Gastrocnemius medialis (tissue), 4 donors: ENCODE data around the gene C8A. TPM values are rescaled to one million over a fixed set of nuclear protein-coding genes. Genes with fewer than 3 reads are reported as not detected.

Experiments
- ATAC-seq, 2 donors: fragments of 150-250 bp; one replicate each; pipeline ENCODE4 v1.9.1; 2016
- DNase-seq, 2 donors: peaks; one replicate each; pipeline ENCODE4 v3.0.0-alpha.2; 2019
- H3K27ac ChIP-seq, 4 donors: fragments of 200-600 bp; sonication (generic); 1 replicate in 1 of 4; 2 replicates in 3 of 4; pipeline ENCODE4 v1.5.1; 2016 to 2018; ENCODE audit warnings: mild to moderate bottlenecking in 2 of 4, moderate library complexity in 1 of 4
- H3K27me3 ChIP-seq, 3 donors: fragments of 200-600 bp; sonication (generic) in 2 of 3; 1 replicate in 1 of 3; 2 replicates in 2 of 3; pipeline versions ENCODE4 v1.5.1 to v1.6.0; 2016 to 2019; ENCODE audit warnings: mild to moderate bottlenecking in 1 of 3, moderate library complexity in 1 of 3
- H3K36me3 ChIP-seq, 2 donors: fragments of 200-600 bp; sonication (generic) in 1 of 2; one replicate each; pipeline ENCODE4 v1.5.1; 2017 to 2018
- H3K4me1 ChIP-seq, 2 donors: fragments of 200-600 bp; sonication (generic) in 1 of 2; one replicate each; pipeline ENCODE4 v1.5.1; 2016 to 2017; ENCODE audit warnings: mild to moderate bottlenecking in 2 of 2
- H3K4me3 ChIP-seq, 4 donors: fragments of 200-600 bp; sonication (generic) in 3 of 4; 1 replicate in 1 of 4; 2 replicates in 3 of 4; pipeline ENCODE4 v1.5.1; 2016 to 2019; ENCODE audit warnings: mild to moderate bottlenecking in 2 of 4
- H3K9me3 ChIP-seq, 3 donors: fragments of 200-600 bp; sonication (generic) in 2 of 3; 1 replicate in 1 of 3; 2 replicates in 2 of 3; pipeline ENCODE4 v1.5.1; 2016 to 2019
- POLR2A ChIP-seq, 2 donors: fragments of 450-650 bp; IDR thresholded peaks; one replicate each; pipeline ENCODE4 v1.6.1; 2017; ENCODE audit warnings: antibody characterized with exemption in 2 of 2, mild to moderate bottlenecking in 2 of 2, moderate library complexity in 2 of 2
- in situ Hi-C, 4 donors: fragments of 200-750 bp; cut with MboI; loops; one replicate each; pipeline versions ENCODE4 v1.15.0 to v1.8.0; 2017; ENCODE audit warnings: low sequenced_read_pairs in 4 of 4
- intact Hi-C: fragments of 100-400 bp; cut with DNase I; formaldehyde crosslinking; loops from one replicate; pipeline ENCODE4 v1.15.1; 2023; ENCODE audit warnings: low total_unique reads
- total RNA-seq, 4 donors: library from RNA; depleted of rRNA; stranded (reverse); fragments of >200 nt; gene quantifications; one replicate each; pipeline versions ENCODE4 v1.1.0 to v1.2.3, GENCODE V29; 2016
- TF ChIP-seq, protein P1 (sequence below), 5 experiments: fragments of 450-650 bp in 3 of 5; fragments of 200-600 bp in 2 of 5; sonication (generic) in 2 of 5; IDR thresholded peaks in 4 of 5; conservative IDR thresholded peaks in 1 of 5; 1 replicate in 4 of 5; 2 replicates in 1 of 5; pipeline ENCODE4 v1.5.1; 2016 to 2019; ENCODE audit warnings: antibody characterized with exemption in 5 of 5, mild to moderate bottlenecking in 3 of 5, moderate library complexity in 3 of 5

C8A gene
- total RNA-seq, 4 donors from 2014 or later = 0.20 to 0.40 TPM; not detected in 2

DNA sequence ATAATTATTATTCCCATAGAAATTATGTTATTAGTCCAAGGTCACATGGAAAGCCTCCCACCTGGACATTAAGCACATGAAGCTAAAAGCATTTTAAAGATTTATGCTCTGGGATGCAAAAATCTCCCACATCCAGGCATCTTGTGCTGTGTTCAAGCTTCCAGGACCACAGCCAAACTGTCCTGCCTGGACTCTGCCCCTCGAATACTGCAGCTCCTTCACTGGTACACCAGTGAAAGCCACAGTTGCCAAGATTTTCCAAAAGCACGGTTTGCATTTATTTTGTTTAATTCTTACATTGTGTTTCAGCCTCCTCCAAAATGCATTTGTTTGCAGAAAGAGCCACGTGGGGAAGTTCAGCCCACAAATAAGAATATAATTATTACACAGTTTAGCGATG lies 72.6 kb downstream of the C8A start:
- Histone ChIP-seq H3K27me3 (no peaks in the 10 kb centered on the region), H3K27ac (no peak overlapping the region), H3K4me3 (no peak overlapping the region), H3K36me3 (no peaks in the 10 kb centered on the region), H3K9me3 (no peaks in the 10 kb centered on the region), H3K4me1 (no peaks in the 10 kb centered on the region)
- TF ChIP-seq, protein P1, sequence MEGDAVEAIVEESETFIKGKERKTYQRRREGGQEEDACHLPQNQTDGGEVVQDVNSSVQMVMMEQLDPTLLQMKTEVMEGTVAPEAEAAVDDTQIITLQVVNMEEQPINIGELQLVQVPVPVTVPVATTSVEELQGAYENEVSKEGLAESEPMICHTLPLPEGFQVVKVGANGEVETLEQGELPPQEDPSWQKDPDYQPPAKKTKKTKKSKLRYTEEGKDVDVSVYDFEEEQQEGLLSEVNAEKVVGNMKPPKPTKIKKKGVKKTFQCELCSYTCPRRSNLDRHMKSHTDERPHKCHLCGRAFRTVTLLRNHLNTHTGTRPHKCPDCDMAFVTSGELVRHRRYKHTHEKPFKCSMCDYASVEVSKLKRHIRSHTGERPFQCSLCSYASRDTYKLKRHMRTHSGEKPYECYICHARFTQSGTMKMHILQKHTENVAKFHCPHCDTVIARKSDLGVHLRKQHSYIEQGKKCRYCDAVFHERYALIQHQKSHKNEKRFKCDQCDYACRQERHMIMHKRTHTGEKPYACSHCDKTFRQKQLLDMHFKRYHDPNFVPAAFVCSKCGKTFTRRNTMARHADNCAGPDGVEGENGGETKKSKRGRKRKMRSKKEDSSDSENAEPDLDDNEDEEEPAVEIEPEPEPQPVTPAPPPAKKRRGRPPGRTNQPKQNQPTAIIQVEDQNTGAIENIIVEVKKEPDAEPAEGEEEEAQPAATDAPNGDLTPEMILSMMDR (IDR thresholded peaks at IDR 0.05 in 4 of 5, conservative IDR thresholded peaks at IDR 0.05 in 1 of 5) = no peak
- no peak for TF ChIP-seq POLR2A (IDR thresholded peaks at IDR 0.05)
- in situ Hi-C loops (no loop called here), intact Hi-C loops (no loop called here)
- ATAC-seq = no peak
- DNase-seq = no peak

DNA sequence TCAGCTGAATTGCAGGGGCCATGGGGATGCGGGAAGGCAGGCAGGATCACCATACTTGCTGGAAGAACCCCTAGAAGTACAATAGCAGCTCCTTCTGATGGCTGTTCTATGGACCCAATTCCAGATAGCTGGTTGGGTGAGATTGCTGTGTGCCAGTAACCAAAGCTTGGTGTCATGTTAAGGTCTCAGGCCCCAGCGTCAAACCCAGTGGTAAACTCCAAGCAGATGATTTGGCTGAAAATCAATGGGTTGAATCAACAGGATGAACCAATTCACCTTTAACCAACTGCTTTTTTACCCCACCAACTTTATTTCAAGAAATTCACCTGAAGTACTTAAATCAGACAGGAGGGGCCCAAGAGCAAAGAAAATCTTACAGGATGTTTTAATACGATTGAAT lies 73.4 kb downstream of the C8A start:
- no peak overlapping the region for H3K27ac ChIP-seq
- no peaks in the 10 kb centered on the region for H3K9me3 ChIP-seq
- no peak overlapping the region for H3K4me3 ChIP-seq
- intact Hi-C loops = no loop called here
- no peaks in the 10 kb centered on the region for H3K36me3 ChIP-seq
- H3K27me3 ChIP-seq = no peaks in the 10 kb centered on the region
- ATAC-seq (no peak), DNase-seq (no peak)
- no peaks in the 10 kb centered on the region for H3K4me1 ChIP-seq
- TF ChIP-seq, protein P1 (IDR thresholded peaks at IDR 0.05 in 4 of 5, conservative IDR thresholded peaks at IDR 0.05 in 1 of 5) = no peak
- no peak for TF ChIP-seq POLR2A (IDR thresholded peaks at IDR 0.05)
- in situ Hi-C loops = no loop called here

DNA sequence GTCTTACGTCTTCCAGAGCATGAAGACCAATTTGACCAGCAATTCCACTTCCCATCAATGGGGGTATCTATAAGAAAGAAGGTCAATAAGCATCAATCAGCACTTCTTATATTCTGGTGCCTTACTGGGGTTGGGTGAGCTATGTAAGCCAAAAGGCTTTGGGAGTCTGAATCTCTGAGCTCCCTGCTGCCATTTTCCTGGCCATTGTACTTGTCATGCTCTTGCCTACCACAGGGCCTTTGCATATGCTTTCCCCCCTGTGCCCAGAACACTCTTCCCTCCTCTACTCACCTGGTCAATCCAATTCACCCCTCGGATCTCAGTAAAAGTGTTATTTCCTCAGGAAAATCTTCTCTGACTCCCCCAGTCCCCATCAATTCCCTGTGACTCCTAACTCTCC lies 74.9 kb downstream of the C8A start:
- no peak for ATAC-seq
- Histone ChIP-seq H3K36me3 (no peaks in the 10 kb centered on the region), H3K9me3 (no peaks in the 10 kb centered on the region), H3K4me3 (no peak overlapping the region), H3K27me3 (no peaks in the 10 kb centered on the region), H3K27ac (no peak overlapping the region), H3K4me1 (no peaks in the 10 kb centered on the region)
- intact Hi-C loops (no loop called here), in situ Hi-C loops (no loop called here)
- no peak for TF ChIP-seq POLR2A (IDR thresholded peaks at IDR 0.05)
- TF ChIP-seq, protein P1 (IDR thresholded peaks at IDR 0.05 in 4 of 5, conservative IDR thresholded peaks at IDR 0.05 in 1 of 5) = no peak
- no peak for DNase-seq

DNA sequence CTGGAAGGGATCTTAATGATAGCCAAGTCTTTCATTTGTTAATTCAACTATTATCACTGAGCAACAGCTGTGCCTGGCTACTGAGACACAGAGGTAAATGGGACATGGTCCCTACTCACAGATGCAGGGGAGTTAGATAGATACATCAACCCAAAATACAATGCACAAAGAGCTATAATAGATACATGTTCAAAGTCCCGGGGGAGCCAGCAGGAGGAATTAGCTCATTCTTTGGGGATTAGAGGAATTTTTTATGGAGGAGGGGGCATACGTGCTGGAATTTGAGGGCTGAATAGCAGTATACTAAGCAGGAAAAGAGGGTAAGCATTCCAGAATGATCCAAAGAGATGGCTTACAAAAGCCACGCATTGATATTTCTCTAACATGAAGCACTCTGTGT lies 76.6 kb downstream of the C8A start:
- in situ Hi-C loops = no loop called here
- ATAC-seq = no peak

DNA sequence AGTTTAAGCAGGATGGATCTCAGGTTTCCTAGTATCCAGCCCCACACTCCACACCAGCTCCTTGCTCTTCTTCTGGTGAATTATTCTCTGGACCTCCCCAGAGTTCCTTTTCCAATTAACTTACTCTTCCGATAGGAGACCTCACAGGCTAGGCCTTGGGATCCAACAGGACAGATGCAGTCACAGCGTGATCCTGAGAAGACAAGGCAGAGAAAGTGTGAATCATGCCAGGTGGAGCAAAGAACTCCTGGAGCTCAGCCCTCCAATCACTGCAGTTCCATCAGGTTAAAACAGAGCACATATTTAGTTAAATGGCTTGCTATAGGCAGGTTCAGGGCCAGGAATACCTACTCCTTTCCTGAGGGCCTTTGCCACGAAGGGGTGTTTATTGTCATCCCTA lies 77.1 kb downstream of the C8A start:
- Histone ChIP-seq H3K4me1 (no peaks in the 10 kb centered on the region), H3K9me3 (no peaks in the 10 kb centered on the region), H3K4me3 (no peak overlapping the region), H3K27me3 (no peaks in the 10 kb centered on the region), H3K27ac (no peak overlapping the region), H3K36me3 (no peaks in the 10 kb centered on the region)
- in situ Hi-C loops = no loop called here
- ATAC-seq = no peak
- no peak for DNase-seq
- TF ChIP-seq POLR2A (IDR thresholded peaks at IDR 0.05) = no peak
- TF ChIP-seq, protein P1 (IDR thresholded peaks at IDR 0.05 in 4 of 5, conservative IDR thresholded peaks at IDR 0.05 in 1 of 5) = no peak
- intact Hi-C loops = no loop called here

More for the DNA sequence above, 76.6 kb downstream of the C8A start:
- Histone ChIP-seq H3K4me3 (no peak overlapping the region), H3K9me3 (no peaks in the 10 kb centered on the region), H3K4me1 (no peaks in the 10 kb centered on the region), H3K27me3 (no peaks in the 10 kb centered on the region), H3K36me3 (no peaks in the 10 kb centered on the region), H3K27ac (no peak overlapping the region)
- DNase-seq = no peak
- TF ChIP-seq, protein P1 (IDR thresholded peaks at IDR 0.05 in 4 of 5, conservative IDR thresholded peaks at IDR 0.05 in 1 of 5) = no peak
- no peak for TF ChIP-seq POLR2A (IDR thresholded peaks at IDR 0.05)
- intact Hi-C loops = no loop called here
